NCI-H510A treated with DMSO at 0.1 percent for 48 hours (cell line): Measurements from ENCODE around the gene UBASH3A.

Source experiments
- DNase-seq: peaks from one replicate; lab custom pipeline; 2025; lab: John Stamatoyannopoulos, UW

UBASH3A gene

GRCh38 chr21:42411197-42411869, 7.6 kb downstream of the UBASH3A start:
- DNase-seq: no peak

- no peak for DNase-seq
Observed at GRCh38 chr21:42411891-42412635, 8.4 kb downstream of the UBASH3A start.

- DNase-seq: no peak
Observed at GRCh38 chr21:42412636-42412933, 8.9 kb downstream of the UBASH3A start.

- no peak for DNase-seq
Observed at GRCh38 chr21:42413093-42413492, 9.4 kb downstream of the UBASH3A start.

- no peak for DNase-seq
Observed at GRCh38 chr21:42413500-42413899, 9.8 kb downstream of the UBASH3A start.

- no peak for DNase-seq
Observed at GRCh38 chr21:42414066-42414465, 10.4 kb downstream of the UBASH3A start.

- DNase-seq: no peak
Observed at GRCh38 chr21:42414553-42414927, 10.8 kb downstream of the UBASH3A start.

GRCh38 chr21:42414928-42415769, 11.4 kb downstream of the UBASH3A start:
- DNase-seq: no peak

- no peak for DNase-seq
Observed at GRCh38 chr21:42417533-42417932, 13.8 kb downstream of the UBASH3A start.

- no peak for DNase-seq
Observed at GRCh38 chr21:42418886-42419285, 15.2 kb downstream of the UBASH3A start.

- no peak for DNase-seq
Observed at GRCh38 chr21:42419845-42420244, 16.1 kb downstream of the UBASH3A start.

- DNase-seq: no peak
Observed at GRCh38 chr21:42421018-42421793, 17.5 kb downstream of the UBASH3A start.

GRCh38 chr21:42423197-42423675, 19.5 kb downstream of the UBASH3A start:
- no peak for DNase-seq

- DNase-seq: no peak
Observed at GRCh38 chr21:42423685-42424084, 20.0 kb downstream of the UBASH3A start.

GRCh38 chr21:42424914-42425541, 21.3 kb downstream of the UBASH3A start:
- DNase-seq: no peak

GRCh38 chr21:42425591-42425990, 21.9 kb downstream of the UBASH3A start:
- DNase-seq: no peak

GRCh38 chr21:42426424-42426823, 22.7 kb downstream of the UBASH3A start:
- no peak for DNase-seq

- no peak for DNase-seq
Observed at GRCh38 chr21:42426876-42427480, 23.3 kb downstream of the UBASH3A start.

- DNase-seq: no peak
Observed at GRCh38 chr21:42427809-42428419, 24.2 kb downstream of the UBASH3A start.

GRCh38 chr21:42429021-42429420, 25.3 kb downstream of the UBASH3A start:
- DNase-seq: no peak

- DNase-seq: no peak
Observed at GRCh38 chr21:42429856-42430255, 26.2 kb downstream of the UBASH3A start.
